ENCODE data around the gene MPEG1.

Gene MPEG1

DNA sequence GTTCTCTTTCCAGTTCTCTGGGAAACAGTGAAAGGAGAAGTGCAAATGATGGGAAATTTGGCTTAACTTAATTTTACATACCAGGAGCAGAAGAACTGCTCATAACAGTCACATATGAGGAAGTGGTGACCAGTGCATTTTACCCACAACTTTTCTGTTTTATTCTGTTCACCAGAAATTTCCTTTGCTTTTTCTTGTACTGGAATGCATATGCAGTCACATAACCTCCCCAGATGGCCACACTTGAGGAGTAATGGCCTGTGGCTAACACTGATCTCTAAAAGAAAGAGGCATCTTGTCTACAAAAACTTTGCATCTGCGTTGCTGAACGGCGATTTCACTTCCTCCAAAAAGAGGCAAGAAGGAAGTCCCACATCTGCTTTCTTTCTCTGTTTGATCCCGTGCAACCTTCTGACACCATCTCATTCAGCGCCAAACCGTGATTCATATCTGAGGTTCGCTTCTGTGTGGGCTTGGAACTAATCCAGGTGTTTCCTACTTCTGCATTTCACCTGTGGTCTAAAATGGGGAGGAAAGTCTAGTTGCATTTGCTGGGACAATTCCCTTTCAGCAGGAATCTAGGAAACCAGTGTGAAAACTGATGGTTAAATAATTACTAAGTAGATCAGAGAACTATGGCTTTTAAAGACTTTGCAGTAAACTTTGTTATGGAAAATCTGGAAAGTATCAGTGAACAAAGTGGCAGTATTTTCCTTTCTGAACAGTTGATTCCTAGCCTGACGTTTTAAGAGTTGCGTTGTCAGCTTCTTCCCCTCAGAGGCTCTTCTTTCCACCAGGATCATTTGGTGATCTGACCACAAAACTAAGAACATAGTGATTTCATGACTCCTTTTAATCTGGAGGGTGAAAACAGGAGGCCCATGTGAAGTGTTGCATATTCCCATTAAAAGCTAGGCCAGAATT lies 4.2 kb upstream of the MPEG1 start:
- DNase-seq = no peak

DNA sequence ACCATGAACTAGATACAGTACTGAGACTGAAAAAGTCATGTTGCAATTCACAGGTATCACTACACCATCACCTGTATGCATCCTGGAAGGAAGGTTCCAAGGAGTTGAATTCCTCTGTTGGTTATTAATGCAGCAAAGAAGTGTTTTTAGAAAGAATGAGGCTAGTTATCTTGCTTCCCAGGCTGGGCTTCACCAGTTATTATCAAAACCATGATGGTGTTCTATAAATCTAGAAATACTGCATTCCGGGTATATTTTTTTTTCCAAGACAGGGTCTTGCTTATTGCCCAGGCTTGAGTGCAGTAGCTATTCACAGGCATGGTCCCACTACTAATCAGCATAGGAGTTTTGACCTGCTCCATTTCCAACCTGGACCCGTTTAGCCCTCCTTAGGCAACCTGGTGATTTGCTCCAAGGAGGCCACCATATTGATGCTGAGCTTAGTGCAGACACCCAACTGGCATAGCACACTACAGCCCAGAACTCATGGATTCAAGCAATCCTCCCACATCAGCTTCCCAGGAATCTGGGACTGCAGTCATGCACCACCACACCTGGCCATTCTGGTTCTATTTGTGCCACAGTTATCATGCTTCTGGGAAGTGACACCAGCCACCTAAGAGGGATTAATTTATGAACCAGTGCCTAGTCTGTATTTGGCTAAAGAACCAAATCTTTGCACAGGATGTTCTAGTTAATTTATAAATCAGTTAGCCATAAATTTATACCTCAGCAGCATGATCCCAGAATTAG lies 1.6 kb upstream of the MPEG1 start:
- no peak for DNase-seq

DNA sequence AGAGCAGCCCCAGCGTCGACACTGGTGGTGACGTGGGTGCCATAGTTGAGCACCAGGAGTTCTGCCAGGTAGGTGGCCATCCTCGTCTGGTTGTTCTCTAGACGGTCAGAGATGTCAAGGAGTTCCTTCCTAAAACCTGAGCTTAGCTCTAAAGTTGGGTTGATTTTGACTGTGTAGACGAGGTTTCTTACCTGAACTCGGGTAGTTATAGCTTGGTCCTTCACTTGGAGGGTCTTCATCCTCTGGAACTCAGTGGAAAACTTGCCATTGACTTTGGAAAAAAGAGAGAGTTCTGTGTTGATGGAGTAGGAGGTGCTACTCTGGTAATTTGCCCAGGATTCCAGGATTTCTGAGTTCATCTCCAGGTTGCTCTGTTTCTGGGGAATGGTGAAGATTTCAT lies 505 bp downstream of the MPEG1 start:
- DNase-seq = no peak

DNA sequence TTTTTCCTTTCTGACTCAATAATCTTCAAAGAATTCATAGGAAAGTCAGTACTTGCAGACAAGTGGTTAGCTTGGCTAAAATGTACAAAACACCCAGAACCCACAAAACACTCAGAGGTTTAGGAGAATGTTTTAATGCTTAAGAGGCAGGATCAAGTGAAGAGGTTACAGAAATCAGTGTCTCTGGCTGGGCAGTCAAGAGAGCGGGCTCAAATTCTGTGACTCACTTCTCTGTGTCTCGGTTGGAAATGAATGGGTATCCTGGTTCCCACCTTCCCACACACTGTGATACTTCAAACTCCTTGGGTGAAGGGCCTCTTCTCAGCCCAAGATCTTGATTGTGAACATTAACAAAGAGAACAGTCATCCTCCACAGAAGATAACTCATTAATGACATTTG lies 3.8 kb downstream of the MPEG1 start:
- no peak for DNase-seq

DNA sequence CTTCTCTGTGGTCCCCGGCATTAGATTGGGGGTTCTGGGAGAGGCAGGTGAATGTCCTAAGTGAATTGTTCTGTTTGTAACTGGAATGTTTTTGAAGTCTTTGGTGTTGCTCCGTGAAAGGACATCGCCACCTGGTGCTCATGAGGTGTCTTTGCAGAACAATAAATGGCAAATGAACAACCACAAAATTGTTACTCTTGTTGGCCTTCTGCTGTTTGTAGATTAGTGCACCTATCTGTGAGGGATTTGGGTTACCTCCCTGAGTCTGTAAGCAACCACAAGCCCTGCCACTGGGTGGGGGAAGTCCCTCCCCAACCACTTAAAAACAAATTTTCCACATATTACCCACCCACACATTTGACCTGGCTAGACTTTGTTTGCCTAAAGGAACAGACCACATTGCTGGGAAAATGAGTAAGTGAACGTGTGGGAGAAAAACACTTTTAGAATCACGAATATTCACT lies 4.7 kb downstream of the MPEG1 start:
- DNase-seq = peak in 1 of 2 experiments; percentile 7

DNA sequence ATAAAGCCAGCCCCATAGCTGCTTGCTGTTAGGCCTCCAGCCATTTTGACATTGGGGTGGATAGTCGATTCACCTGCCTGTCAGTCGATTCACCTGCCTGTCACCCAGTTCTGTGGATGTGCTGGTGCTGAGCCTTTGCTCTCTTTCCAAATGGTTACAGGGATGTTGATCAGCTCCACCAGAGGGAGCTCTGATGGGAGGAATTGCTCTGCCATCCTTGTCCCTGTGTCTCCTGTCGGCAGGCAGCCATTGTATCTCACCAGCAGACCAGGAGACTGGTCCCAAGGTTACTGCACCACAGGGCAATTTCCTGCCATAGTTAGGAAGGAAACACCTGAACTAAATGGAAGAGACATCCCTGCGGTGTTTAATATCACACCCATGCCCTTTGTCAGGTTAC lies 6.1 kb downstream of the MPEG1 start:
- peak in 1 of 2 experiments; percentile 5 for DNase-seq

DNA sequence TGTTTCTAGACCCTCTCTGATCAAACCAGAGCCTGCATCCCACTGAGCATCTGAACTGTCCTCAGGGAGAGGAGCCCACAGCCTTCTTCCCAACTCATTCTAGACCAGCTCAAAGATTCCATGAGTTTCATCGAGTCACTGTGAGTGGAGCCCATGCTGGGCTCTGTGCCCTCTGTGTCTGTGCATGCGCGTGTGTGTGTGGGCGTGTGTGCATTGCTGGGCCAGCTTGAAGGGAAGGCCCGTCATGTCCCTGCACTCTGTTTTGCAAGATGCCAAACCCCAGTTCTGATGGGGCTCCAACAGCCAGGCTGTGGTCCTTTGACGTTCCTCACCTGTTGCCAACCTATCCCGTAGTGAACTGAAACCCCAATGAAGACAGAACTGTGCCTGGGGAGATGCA lies 7.1 kb downstream of the MPEG1 start:
- DNase-seq = no peak

DNA sequence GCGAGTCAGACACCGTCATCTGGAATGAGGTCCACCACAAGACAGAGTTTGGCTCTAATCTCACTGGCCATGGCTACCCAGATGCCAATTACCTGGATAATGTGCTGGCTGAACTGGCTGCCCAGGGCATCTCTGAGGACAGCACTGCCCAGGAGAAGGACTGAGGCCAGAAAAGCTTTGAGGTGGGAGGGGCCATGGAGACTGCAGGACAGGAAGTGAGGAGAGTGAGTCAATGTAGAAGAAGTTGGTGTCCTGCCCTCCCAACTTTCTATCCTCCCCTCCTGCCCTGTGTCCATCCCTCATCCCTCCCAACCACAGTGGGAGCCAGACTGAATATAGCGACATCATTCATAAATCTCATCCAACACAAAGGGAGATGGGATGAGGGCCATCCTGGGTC lies 8.0 kb downstream of the MPEG1 start:
- no peak for DNase-seq

DNA sequence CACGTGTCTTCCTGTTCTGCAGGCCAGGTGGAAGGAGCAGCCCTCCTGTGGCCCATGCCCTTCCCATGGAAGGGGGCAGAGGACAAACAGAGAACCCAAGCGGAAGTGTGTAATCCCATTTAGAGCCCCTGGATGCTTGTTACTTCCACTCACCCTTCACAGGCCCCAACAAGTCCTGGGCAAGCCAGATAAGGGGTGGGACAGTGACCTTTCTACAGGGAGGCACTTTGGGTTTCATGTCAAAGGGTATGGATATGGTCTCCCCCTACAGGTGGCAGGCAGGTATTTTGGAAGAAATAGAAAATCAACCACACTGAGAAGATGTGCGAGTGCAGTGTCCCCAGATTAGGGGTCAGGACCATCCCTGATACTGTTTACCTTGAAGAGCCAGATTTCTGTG lies 11.4 kb downstream of the MPEG1 start:
- no peak for DNase-seq

DNA sequence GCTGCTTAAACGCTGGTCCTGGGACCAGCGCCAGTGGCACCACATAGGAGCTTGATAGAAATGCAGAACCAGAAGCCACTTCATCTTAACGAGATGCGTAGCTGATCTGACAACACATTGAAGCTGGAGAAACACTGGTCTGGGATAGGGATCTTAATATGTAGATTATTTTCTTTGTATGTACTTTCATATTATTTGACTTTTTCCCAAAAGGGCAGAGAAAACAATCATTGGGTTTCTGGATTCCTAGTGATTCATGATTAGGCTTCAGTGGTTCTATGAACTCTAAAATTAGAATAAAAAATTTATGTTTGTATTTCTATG lies 12.3 kb downstream of the MPEG1 start:
- DNase-seq = no peak

DNA sequence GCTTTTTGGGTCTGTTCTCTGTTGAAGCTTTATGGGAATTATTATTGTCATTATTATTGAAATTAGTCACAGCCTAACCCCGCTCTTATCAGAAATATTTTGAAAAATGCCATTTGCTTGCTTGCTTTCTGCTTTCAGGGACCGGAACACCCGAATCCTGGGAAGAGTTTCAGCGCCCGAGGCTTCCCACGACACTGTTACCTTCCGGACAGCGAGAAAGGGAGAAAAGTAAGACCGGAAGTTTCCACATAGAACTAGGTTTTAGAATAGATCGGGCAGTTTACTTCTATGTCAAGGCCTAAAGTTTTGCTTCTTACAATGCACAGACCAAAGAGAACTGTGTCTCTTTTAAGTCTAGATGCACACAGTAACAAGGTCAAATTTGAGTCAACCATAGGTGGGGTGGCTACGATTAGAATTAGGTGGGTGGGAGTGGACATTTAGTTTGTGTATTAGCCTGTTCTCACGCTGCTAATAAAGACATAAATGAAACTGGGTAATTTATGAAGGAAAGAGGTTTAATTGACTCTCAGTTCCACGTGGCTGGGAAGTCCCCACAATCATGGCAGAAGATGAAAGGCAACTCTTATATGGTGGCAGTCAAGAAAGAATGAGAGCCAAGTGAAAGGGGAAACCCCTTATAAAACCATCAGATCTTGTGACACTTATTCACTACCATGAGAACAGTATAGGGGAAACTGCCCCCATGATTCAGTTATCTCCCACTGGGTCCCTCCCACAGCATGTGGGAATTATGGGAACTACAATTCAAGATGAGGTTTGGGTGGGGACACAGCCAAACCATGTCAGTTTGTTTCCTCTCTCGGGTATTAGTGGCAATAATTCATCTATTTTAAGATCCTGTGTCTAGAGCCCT lies 12.9 kb downstream of the MPEG1 start:
- DNase-seq = no peak

DNA sequence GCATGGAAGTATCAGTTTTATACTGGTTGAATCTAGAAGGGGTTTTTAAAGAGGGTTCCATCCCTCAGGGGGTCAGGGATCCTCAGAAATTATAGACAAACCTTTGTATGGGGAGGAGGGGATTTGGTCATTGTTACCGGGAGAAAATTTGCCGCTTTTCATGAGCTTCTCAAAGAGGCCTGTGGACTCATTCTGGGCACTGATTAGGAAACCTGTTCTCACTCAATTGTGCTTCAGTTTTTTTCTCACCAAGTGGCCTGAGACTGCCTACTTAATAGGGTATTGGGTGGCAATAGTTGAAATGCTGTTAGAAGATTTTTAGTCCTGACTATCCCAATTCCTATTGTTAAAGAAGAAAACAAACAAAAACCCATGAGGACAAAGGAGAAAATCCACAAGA lies 14.0 kb downstream of the MPEG1 start:
- no peak for DNase-seq

DNA sequence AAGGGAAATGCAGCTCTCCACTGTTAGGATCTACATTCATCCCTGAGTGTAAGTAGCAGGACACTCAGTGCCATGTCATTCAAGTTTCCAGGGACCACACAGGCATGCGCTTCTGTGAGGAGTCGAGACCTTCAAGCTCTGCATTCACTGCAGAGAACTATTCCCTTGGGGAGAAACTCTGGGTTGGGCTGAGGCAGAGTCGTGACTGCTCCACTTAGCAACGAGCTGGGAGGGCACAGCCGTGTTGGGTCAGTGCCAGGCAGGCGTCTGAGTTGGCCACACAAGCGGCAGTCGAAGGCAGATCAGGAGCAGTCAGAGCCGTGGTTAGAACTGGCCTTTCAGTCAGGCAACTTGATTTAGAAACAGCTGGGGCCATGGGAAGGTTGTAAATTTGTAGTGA lies 14.7 kb downstream of the MPEG1 start:
- no peak for DNase-seq

DNA sequence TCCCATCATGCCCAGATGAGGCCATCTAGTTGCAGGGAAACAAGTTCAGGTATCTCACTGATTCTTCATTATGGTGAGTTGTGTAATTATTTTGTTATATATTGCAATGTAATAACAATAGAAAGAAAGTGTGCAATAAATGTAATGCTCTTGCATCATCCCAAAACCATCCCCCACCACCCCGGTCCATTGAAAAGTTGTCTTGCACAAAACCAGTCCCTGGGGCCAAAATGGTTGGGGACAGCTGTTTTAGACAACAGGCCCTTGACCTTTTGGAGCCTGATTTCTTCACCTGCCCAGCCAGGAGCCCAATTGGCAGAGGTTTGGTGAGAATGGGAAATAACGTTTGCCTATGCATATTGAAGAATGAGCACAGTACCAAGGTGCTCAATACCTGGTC lies 15.9 kb downstream of the MPEG1 start:
- DNase-seq = no peak

DNA sequence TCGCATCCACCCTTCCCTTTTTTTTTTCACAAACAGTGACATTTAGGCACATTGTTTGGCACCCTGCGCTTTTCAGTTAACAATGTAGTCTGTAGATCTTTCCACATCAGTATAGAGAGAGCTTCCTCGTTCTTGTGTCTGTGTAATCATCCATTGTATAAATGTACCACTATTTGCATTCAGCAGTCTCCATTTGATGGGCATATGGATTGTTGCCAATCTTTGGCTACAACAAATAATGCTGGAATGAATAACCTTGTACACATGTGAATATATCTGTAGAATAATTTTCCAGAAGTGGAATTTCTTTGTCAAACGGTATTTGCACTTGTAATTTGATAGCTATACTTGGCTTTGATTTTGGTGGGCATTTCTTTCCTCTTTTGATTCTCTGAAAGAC lies 17.1 kb downstream of the MPEG1 start:
- no peak for DNase-seq

DNA sequence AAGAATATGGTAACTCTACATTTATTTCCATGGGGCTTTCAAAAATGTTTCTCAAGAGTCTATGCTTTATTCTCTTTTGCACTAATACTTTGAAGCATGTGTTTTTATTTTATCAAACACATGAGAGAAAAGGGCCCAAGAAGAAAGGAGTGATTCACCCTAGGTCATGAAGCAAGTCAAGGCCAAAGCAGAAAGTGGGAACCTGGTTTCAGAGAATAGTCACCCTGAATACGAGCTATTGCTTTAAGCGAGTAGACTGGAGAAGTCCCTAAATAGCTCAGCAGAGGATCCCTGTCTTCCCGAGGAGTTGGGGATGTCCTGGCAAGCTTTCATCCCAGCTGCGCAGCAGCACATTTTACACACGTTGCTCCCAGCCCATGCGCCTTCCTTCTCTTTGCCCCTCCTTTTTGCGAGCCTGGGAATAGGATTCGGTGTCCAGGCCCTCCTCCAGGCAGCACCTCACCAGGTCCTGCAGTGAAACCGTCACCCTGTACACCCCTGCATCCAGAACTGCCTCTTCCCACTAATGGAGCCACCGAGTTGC lies 19.1 kb downstream of the MPEG1 start:
- DNase-seq = no peak

DNA sequence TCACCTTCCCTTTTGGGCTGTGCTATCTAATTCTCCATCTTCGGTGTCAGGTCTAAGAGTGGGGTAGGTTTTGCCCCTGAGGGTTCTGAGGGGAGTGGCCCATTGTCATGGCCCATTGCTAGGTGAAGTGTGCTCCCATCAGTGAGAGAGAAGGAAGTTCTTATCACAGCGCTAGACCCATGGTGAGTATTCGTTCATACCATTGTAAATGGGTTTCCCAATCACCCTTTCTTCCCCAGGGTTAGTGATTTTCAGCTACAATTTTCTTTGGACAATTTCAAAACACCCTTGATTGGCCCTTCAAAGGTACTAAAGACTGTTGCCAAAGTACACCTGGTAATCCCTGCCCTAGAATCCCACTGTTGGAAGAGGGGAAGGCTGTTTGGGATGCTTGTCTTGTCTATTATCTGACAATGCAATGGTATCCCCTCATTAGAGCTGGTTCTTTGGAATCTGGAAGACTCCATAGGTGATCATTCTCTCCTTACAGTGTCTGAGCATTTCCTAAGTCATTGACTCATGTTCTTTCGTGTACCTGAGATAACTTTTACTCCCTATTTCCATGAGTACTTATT lies 20.2 kb downstream of the MPEG1 start:
- no peak for DNase-seq

DNA sequence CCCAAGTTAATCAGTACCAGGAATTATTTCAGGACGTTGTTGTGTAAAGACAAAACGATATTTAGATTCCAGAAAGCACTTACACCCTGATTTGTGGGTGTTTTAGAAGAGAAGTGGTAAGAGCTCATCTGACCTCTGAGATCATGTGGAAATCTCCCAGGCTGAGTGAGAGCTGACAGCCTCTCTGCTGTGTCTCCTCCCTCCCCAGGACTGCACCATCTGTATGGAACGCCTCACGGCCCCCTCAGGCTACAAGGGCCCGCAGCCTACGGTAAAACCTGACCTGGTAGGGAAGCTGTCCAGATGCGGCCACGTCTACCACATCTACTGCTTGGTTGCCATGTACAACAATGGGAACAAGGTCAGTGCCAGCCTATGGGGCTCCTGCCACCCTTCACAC lies 20.8 kb downstream of the MPEG1 start:
- no peak for DNase-seq

DNA sequence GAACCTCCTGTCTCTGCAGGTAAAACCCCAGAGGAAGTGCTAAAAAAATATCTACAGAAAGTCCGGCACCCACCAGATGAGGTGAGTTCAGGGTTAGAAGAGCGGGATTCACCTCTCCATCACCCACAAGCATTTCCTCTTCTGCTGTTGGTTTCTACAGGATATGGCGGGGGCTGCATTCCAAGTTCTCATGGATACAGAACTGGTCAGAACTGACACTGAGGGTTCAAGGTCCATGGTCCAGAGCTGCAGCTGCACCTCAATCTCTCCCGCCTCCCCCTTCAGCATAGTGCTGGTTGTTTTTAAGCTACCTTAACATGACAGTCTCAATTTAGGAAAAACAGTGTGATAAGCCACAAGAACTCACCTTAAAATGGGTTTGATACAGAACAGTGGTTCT lies 21.6 kb downstream of the MPEG1 start:
- no peak for DNase-seq

DNA sequence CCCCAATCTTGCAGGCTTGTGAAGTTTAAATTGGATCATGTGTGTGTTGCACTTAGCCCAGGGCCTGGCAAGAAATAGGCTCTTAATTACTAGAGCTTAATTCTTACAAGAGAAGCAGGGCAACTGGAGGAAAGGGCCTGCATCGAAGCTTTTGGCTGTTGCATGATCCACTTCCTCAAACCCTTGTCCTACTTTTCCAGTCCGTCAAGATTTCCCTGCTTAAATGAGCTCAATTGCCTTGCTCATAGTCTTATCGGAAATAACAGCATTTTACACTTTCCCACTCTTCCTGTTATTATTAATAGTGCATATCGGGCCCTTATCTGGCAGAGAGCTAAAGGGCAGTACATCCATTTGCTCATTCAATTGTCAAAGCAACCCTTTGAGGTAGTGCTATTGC lies 22.7 kb downstream of the MPEG1 start:
- DNase-seq = no peak

DNA sequence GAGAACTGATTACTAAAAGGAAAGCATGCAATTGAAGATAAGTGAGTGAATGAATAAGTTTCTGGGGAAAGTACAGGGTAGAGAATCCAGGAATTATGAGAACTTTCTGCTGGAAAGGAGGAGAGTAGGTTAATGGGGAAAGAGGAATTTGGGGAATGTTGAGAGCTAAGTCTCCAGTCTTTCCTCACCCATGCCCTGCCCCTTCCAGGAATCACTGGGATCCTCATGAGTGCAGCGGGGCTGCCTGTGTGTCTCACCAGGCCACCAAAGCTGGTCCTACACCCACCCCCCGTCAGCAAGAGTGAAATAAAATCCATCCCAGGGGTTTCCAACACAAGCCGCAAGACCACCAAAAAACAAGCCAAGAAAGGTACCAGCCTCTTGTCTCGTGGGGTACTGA lies 23.8 kb downstream of the MPEG1 start:
- no peak for DNase-seq

DNA sequence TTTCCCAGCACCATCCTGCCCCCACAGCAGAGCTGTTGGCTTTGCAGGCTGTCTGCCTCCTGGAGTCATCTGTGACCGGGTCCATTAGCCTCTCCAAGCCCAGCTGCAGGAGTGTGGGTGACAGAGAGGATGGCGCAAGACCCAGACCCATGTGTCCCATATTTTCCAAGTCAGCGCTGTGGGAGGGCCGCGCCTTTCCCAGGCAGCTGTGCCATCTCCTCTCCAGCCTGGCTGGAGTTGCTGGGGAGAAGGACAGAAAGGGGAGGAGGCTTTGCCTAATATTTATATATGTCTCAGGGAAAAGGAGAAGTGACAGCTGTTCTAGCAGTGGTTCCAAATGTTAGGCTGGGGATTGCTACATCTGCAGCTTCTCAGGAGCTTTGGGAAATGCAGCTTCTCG lies 25.1 kb downstream of the MPEG1 start:
- DNase-seq = no peak

DNA sequence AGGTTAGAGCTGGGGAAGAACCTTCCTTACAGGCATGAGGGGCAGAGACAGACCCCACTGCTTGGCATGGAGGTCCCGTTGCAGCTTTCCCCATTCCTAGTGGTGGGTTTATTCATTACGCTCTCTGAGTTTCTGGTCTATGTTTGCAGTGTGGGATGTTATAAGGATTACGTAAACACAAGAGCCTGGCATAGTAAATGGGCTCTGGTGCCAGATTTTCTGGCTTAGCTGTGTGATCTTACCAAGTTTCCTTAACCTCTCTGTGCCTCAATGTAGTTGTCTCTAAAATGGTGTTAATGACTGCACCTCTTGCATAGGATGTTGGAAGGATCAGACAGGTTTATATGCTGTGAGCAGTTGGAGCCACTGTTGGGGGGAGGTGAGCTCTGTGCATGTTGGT lies 25.7 kb downstream of the MPEG1 start:
- DNase-seq = no peak
